K562 (cell line): ENCODE data around the gene MFSD11. TPM values are rescaled to one million over a fixed set of nuclear protein-coding genes. Genes with fewer than 3 reads are reported as not detected.

ENCODE experiments used
- CEBPG ChIP-seq, 3 experiments: fragments of 200-800 bp in 1 of 3; sonication (Bioruptor generic) in 1 of 3; sonication (generic) in 1 of 3; formaldehyde crosslinking in 1 of 3; IDR thresholded peaks in 2 of 3; conservative IDR thresholded peaks in 1 of 3; 2 replicates each; pipeline versions ENCODE4 v1.6.1 to v1.8.0; 2016 to 2022; ENCODE audit warnings: missing compliant biosample characterization in 2 of 3, missing genetic modification characterization in 2 of 3, mild to moderate bottlenecking in 1 of 3, missing genetic modification reagents in 1 of 3
- ERF ChIP-seq: fragments of 450-650 bp; formaldehyde crosslinking; IDR thresholded peaks from 2 replicates; pipeline ENCODE4 v1.4.0; 2020; ENCODE audit warnings: mild to moderate bottlenecking, mixed read lengths
- ETV5 ChIP-seq: sonication (generic); formaldehyde crosslinking; IDR thresholded peaks from 2 replicates; pipeline ENCODE4 v1.4.0; 2020; ENCODE audit warnings: low read depth, mild to moderate bottlenecking, missing genetic modification reagents
- FIP1L1 ChIP-seq: fragments of 200-400 bp; formaldehyde crosslinking; IDR thresholded peaks from 2 replicates; pipeline ENCODE4 v1.6.1; 2018; ENCODE audit warnings: mild to moderate bottlenecking, low read depth, low read length; ENCODE audit not compliant: poor library complexity, severe bottlenecking
- HCFC1 ChIP-seq: IDR thresholded peaks from 2 replicates; pipeline ENCODE4 v1.6.1; 2012; ENCODE audit warnings: low read depth, low read length, improper control_type of control experiment
- HNRNPL ChIP-seq: fragments of 200-400 bp; formaldehyde crosslinking; IDR thresholded peaks from 2 replicates; pipeline ENCODE4 v1.6.1; 2017; ENCODE audit warnings: low read depth, mild to moderate bottlenecking, low read length
- MEIS2 ChIP-seq: fragments of 450-650 bp; IDR thresholded peaks from 2 replicates; pipeline ENCODE4 v1.6.1; 2014; ENCODE audit warnings: mild to moderate bottlenecking; ENCODE audit not compliant: partially characterized antibody
- POLR2A ChIP-seq: fragments of 450-650 bp; conservative IDR thresholded peaks from 2 replicates; pipeline ENCODE4 v1.6.1; 2016
- PTTG1 ChIP-seq: fragments of 450-650 bp; IDR thresholded peaks from 2 replicates; pipeline ENCODE4 v1.6.1; 2016; ENCODE audit warnings: low read depth, mild to moderate bottlenecking, missing genetic modification characterization, missing compliant biosample characterization
- SIN3A ChIP-seq, 2 experiments: fragments of 150-350 bp in 1 of 2; IDR thresholded peaks; 2 replicates each; pipeline ENCODE4 v1.6.1; 2011 to 2016; ENCODE audit warnings: borderline replicate concordance in 2 of 2, low read depth in 2 of 2, low read length in 2 of 2, mild to moderate bottlenecking in 2 of 2, moderate library complexity in 2 of 2; ENCODE audit not compliant: control insufficient read depth in 1 of 2
- SUPT5H ChIP-seq: fragments of 450-650 bp; IDR thresholded peaks from 2 replicates; pipeline ENCODE4 v1.6.1; 2016
- TAF1 ChIP-seq: IDR thresholded peaks from 2 replicates; pipeline ENCODE4 v1.6.1; 2011; ENCODE audit warnings: mild to moderate bottlenecking, low read length, moderate library complexity; ENCODE audit not compliant: insufficient read depth, control insufficient read depth, severe bottlenecking; ENCODE audit errors: extremely low read depth
- VEZF1 ChIP-seq: fragments of 200-800 bp; sonication (Bioruptor generic); IDR thresholded peaks from 2 replicates; pipeline ENCODE4 v1.6.1; 2017; ENCODE audit warnings: missing genetic modification characterization, missing compliant biosample characterization
- ZNF165 ChIP-seq: fragments of 250-450 bp; sonication (Bioruptor Pico); IDR thresholded peaks from 2 replicates; pipeline ENCODE4 v1.4.0; 2020; ENCODE audit warnings: borderline replicate concordance
- ZNF212 ChIP-seq: fragments of 450-650 bp; formaldehyde crosslinking; IDR thresholded peaks from 2 replicates; pipeline ENCODE4 v1.4.0; 2020; ENCODE audit warnings: mild to moderate bottlenecking
- ZNF24 ChIP-seq: fragments of 450-650 bp; IDR thresholded peaks from 2 replicates; pipeline ENCODE4 v1.6.1; 2016
- ZNF512 ChIP-seq: IDR thresholded peaks from 2 replicates; pipeline ENCODE4 v1.6.1; 2016; ENCODE audit warnings: missing genetic modification characterization, missing compliant biosample characterization
- polyA plus RNA-seq, 8 experiments: library from polyadenylated mRNA; depleted of rRNA in 4 of 8; stranded (reverse) in 5 of 8; unstranded in 3 of 8; fragments of >200 nt; fragmentation: Nextera tagmentation in 2 of 8; fragmentation: Illumina TruSeq in 1 of 8; extraction: Ambion mirVana in 2 of 8; extraction: Trizol in 1 of 8; gene quantifications; 2 replicates each; pipeline versions ENCODE4 v1.2.1 to v1.2.3, GENCODE V29; 2011 to 2014; ENCODE audit warnings: inconsistent platforms in 1 of 8, missing spikeins in 1 of 8
- total RNA-seq, 7 experiments: library from RNA; depleted of rRNA in 6 of 7; stranded (reverse); fragments of >200 nt in 6 of 7; fragmentation: Illumina TruSeq in 2 of 7; extraction: Trizol in 2 of 7; gene quantifications; 2 replicates each; pipeline versions ENCODE4 v1.2.1 to v1.2.3, GENCODE V29; 2011 to 2021; ENCODE audit warnings: low replicate concordance in 1 of 7
- TF ChIP-seq, protein P1 (sequence below): fragments of 450-650 bp; formaldehyde crosslinking; IDR thresholded peaks from 2 replicates; pipeline ENCODE4 v1.4.0; 2022; ENCODE audit warnings: missing genetic modification characterization
- TF ChIP-seq, protein P2 (sequence below): fragments of 450-650 bp; formaldehyde crosslinking; IDR thresholded peaks from 2 replicates; pipeline ENCODE4 v1.4.0; 2020; ENCODE audit warnings: mild to moderate bottlenecking
- TF ChIP-seq, protein P3 (sequence below): sonication (generic); formaldehyde crosslinking; IDR thresholded peaks from 2 replicates; pipeline ENCODE4 v1.8.0; 2022; ENCODE audit warnings: mild to moderate bottlenecking, low read depth, missing genetic modification reagents

MFSD11 gene
- total and polyA plus RNA-seq, 9 of the 15 experiments (the other 6 are each of a cell fraction or from before 2014, with no cell fraction given) = 14.4 to 24.5 (median 19.9) TPM

- TF ChIP-seq, protein P1, sequence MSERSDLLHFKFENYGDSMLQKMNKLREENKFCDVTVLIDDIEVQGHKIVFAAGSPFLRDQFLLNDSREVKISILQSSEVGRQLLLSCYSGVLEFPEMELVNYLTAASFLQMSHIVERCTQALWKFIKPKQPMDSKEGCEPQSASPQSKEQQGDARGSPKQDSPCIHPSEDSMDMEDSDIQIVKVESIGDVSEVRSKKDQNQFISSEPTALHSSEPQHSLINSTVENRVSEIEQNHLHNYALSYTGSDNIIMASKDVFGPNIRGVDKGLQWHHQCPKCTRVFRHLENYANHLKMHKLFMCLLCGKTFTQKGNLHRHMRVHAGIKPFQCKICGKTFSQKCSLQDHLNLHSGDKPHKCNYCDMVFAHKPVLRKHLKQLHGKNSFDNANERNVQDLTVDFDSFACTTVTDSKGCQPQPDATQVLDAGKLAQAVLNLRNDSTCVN (CRISPR knock-in tag) = no peak
- TF ChIP-seq HCFC1 (no peak), ERF (CRISPR knock-in tag) (peak; percentile 39; the same call in 1 of the 2 replicates), ZNF165 (CRISPR knock-in tag) (no peak), TAF1 (peak; percentile 10), PTTG1 (tag) (no peak), HNRNPL (no peak; the same call in none of the 2 replicates), CEBPG (CRISPR knock-in tag; IDR thresholded peaks at IDR 0.05) (peak; percentile 2; the same call in 1 of the 2 replicates), CEBPG (tag; conservative IDR thresholded peaks at IDR 0.05 in 1 of 2, IDR thresholded peaks at IDR 0.05 in 1 of 2) (no peak), ETV5 (CRISPR knock-in tag) (peak; percentile 93), ZNF24 (no peak), VEZF1 (CRISPR knock-in tag) (peak; percentile 95), ZNF212 (CRISPR knock-in tag) (no peak), MEIS2 (no peak), ZNF512 (tag) (no peak), SUPT5H (peak; percentile 73), SIN3A (IDR thresholded peaks at IDR 0.05; ENCODE audit: borderline replicate concordance in 2 of 2, control insufficient read depth in 1 of 2, low read depth in 2 of 2, low read length in 2 of 2) (peak; percentile 60 to 86; a peak in 3 of 4 replicates), POLR2A (peak; percentile 81; the same call in 1 of the 2 replicates), FIP1L1 (peak; percentile 81)
- TF ChIP-seq, protein P2, sequence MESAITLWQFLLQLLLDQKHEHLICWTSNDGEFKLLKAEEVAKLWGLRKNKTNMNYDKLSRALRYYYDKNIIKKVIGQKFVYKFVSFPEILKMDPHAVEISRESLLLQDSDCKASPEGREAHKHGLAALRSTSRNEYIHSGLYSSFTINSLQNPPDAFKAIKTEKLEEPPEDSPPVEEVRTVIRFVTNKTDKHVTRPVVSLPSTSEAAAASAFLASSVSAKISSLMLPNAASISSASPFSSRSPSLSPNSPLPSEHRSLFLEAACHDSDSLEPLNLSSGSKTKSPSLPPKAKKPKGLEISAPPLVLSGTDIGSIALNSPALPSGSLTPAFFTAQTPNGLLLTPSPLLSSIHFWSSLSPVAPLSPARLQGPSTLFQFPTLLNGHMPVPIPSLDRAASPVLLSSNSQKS (CRISPR knock-in tag) = no peak
- TF ChIP-seq, protein P3, sequence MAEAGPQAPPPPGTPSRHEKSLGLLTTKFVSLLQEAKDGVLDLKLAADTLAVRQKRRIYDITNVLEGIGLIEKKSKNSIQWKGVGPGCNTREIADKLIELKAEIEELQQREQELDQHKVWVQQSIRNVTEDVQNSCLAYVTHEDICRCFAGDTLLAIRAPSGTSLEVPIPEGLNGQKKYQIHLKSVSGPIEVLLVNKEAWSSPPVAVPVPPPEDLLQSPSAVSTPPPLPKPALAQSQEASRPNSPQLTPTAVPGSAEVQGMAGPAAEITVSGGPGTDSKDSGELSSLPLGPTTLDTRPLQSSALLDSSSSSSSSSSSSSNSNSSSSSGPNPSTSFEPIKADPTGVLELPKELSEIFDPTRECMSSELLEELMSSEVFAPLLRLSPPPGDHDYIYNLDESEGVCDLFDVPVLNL = peak; percentile 44; the same call in 1 of the 2 replicates
Observed at GRCh38 chr17:76726776-76727718, 10.9 kb upstream of the MFSD11 start, which contains the start of gene METTL23 (continued).
